Measurements from ENCODE around the gene NTM.

Gene NTM

GRCh38 chr11:131758726-131759125, 388.3 kb downstream of the NTM start:
- Histone ChIP-seq H3K27me3 (ENCODE audit: insufficient read depth, low read length) (no peaks in the 10 kb centered on the region), H3K4me1 (ENCODE audit: insufficient read depth, low read length) (peaks cover 6% of the 10 kb centered on the region; the same call in 1 of the 2 replicates), H3K9ac (ENCODE audit: low read depth, low read length) (no peak overlapping the region), H3K4me3 (ENCODE audit: low read length) (no peak overlapping the region), H3K36me3 (ENCODE audit: insufficient read depth, low read depth, low read length) (no peaks in the 10 kb centered on the region), H3K27ac (ENCODE audit: low read length) (no peak overlapping the region), H3K9me3 (ENCODE audit: insufficient read depth, low read depth, low read length) (no peaks in the 10 kb centered on the region)

GRCh38 chr11:131759140-131759539, 388.7 kb downstream of the NTM start:
- Histone ChIP-seq H3K27me3 (ENCODE audit: insufficient read depth, low read length) (no peaks in the 10 kb centered on the region), H3K27ac (ENCODE audit: low read length) (no peak overlapping the region), H3K9ac (ENCODE audit: low read depth, low read length) (no peak overlapping the region), H3K4me1 (ENCODE audit: insufficient read depth, low read length) (peaks cover 6% of the 10 kb centered on the region; the same call in 1 of the 2 replicates), H3K36me3 (ENCODE audit: insufficient read depth, low read depth, low read length) (no peaks in the 10 kb centered on the region), H3K9me3 (ENCODE audit: insufficient read depth, low read depth, low read length) (no peaks in the 10 kb centered on the region), H3K4me3 (ENCODE audit: low read length) (no peak overlapping the region)

- no peaks in the 10 kb centered on the region for H3K36me3 ChIP-seq (ENCODE audit: insufficient read depth, low read depth, low read length)
- no peaks in the 10 kb centered on the region for H3K27me3 ChIP-seq (ENCODE audit: insufficient read depth, low read length)
- no peaks in the 10 kb centered on the region for H3K9me3 ChIP-seq (ENCODE audit: insufficient read depth, low read depth, low read length)
- no peak overlapping the region for H3K27ac ChIP-seq (ENCODE audit: low read length)
- no peak overlapping the region for H3K4me3 ChIP-seq (ENCODE audit: low read length)
- peaks cover 6% of the 10 kb centered on the region; the same call in 1 of the 2 replicates for H3K4me1 ChIP-seq (ENCODE audit: insufficient read depth, low read length)
- no peak overlapping the region for H3K9ac ChIP-seq (ENCODE audit: low read depth, low read length)
Observed at GRCh38 chr11:131760091-131761061, 390.0 kb downstream of the NTM start.

- H3K4me3 ChIP-seq (ENCODE audit: low read length), result no peak overlapping the region
- H3K27ac ChIP-seq (ENCODE audit: low read length), result no peak overlapping the region
- H3K9ac ChIP-seq (ENCODE audit: low read depth, low read length), result no peak overlapping the region
- H3K4me1 ChIP-seq (ENCODE audit: insufficient read depth, low read length), result peaks cover 8% of the 10 kb centered on the region; the same call in 1 of the 2 replicates
- H3K9me3 ChIP-seq (ENCODE audit: insufficient read depth, low read depth, low read length), result no peaks in the 10 kb centered on the region
- H3K27me3 ChIP-seq (ENCODE audit: insufficient read depth, low read length), result no peaks in the 10 kb centered on the region
- H3K36me3 ChIP-seq (ENCODE audit: insufficient read depth, low read depth, low read length), result no peaks in the 10 kb centered on the region
Observed at GRCh38 chr11:131762346-131763110, 392.1 kb downstream of the NTM start.

GRCh38 chr11:131763193-131763890, 392.9 kb downstream of the NTM start:
- Histone ChIP-seq H3K4me3 (ENCODE audit: low read length) (no peak overlapping the region), H3K27ac (ENCODE audit: low read length) (no peak overlapping the region), H3K9ac (ENCODE audit: low read depth, low read length) (no peak overlapping the region), H3K9me3 (ENCODE audit: insufficient read depth, low read depth, low read length) (no peaks in the 10 kb centered on the region), H3K36me3 (ENCODE audit: insufficient read depth, low read depth, low read length) (no peaks in the 10 kb centered on the region), H3K4me1 (ENCODE audit: insufficient read depth, low read length) (peaks cover 8% of the 10 kb centered on the region; the same call in 1 of the 2 replicates), H3K27me3 (ENCODE audit: insufficient read depth, low read length) (no peaks in the 10 kb centered on the region)

- H3K27ac ChIP-seq (ENCODE audit: low read length), result no peak overlapping the region
- peaks cover 8% of the 10 kb centered on the region; the same call in 1 of the 2 replicates for H3K4me1 ChIP-seq (ENCODE audit: insufficient read depth, low read length)
- H3K27me3 ChIP-seq (ENCODE audit: insufficient read depth, low read length), result no peaks in the 10 kb centered on the region
- no peak overlapping the region for H3K9ac ChIP-seq (ENCODE audit: low read depth, low read length)
- no peak overlapping the region for H3K4me3 ChIP-seq (ENCODE audit: low read length)
- H3K36me3 ChIP-seq (ENCODE audit: insufficient read depth, low read depth, low read length), result no peaks in the 10 kb centered on the region
- H3K9me3 ChIP-seq (ENCODE audit: insufficient read depth, low read depth, low read length), result no peaks in the 10 kb centered on the region
Observed at GRCh38 chr11:131764126-131764525, 393.7 kb downstream of the NTM start.

- peaks cover 8% of the 10 kb centered on the region; the same call in 1 of the 2 replicates for H3K4me1 ChIP-seq (ENCODE audit: insufficient read depth, low read length)
- no peak overlapping the region for H3K4me3 ChIP-seq (ENCODE audit: low read length)
- H3K36me3 ChIP-seq (ENCODE audit: insufficient read depth, low read depth, low read length), result no peaks in the 10 kb centered on the region
- no peaks in the 10 kb centered on the region for H3K9me3 ChIP-seq (ENCODE audit: insufficient read depth, low read depth, low read length)
- no peaks in the 10 kb centered on the region for H3K27me3 ChIP-seq (ENCODE audit: insufficient read depth, low read length)
- no peak overlapping the region for H3K27ac ChIP-seq (ENCODE audit: low read length)
- H3K9ac ChIP-seq (ENCODE audit: low read depth, low read length), result no peak overlapping the region
Observed at GRCh38 chr11:131764649-131765048, 394.2 kb downstream of the NTM start.

- Histone ChIP-seq H3K27ac (ENCODE audit: low read length) (no peak overlapping the region), H3K4me3 (ENCODE audit: low read length) (no peak overlapping the region), H3K4me1 (ENCODE audit: insufficient read depth, low read length) (0 out of 2 replicates have a peak, but pooled peaks cover 5% of the 10 kb centered on the region), H3K9me3 (ENCODE audit: insufficient read depth, low read depth, low read length) (no peaks in the 10 kb centered on the region), H3K36me3 (ENCODE audit: insufficient read depth, low read depth, low read length) (no peaks in the 10 kb centered on the region), H3K9ac (ENCODE audit: low read depth, low read length) (no peak overlapping the region), H3K27me3 (ENCODE audit: insufficient read depth, low read length) (no peaks in the 10 kb centered on the region; the same call in 1 of the 2 replicates)
Observed at GRCh38 chr11:131766637-131767036, 396.2 kb downstream of the NTM start.

- Histone ChIP-seq H3K36me3 (ENCODE audit: insufficient read depth, low read depth, low read length) (no peaks in the 10 kb centered on the region), H3K27me3 (ENCODE audit: insufficient read depth, low read length) (no peaks in the 10 kb centered on the region; the same call in 1 of the 2 replicates), H3K4me1 (ENCODE audit: insufficient read depth, low read length) (0 out of 2 replicates have a peak, but pooled peaks cover 5% of the 10 kb centered on the region), H3K27ac (ENCODE audit: low read length) (no peak overlapping the region), H3K9ac (ENCODE audit: low read depth, low read length) (no peak overlapping the region), H3K9me3 (ENCODE audit: insufficient read depth, low read depth, low read length) (no peaks in the 10 kb centered on the region), H3K4me3 (ENCODE audit: low read length) (no peak overlapping the region)
Observed at GRCh38 chr11:131767421-131767820, 397.0 kb downstream of the NTM start.

GRCh38 chr11:131770801-131771200, 400.4 kb downstream of the NTM start:
- no peaks in the 10 kb centered on the region for H3K36me3 ChIP-seq (ENCODE audit: insufficient read depth, low read depth, low read length)
- H3K9me3 ChIP-seq (ENCODE audit: insufficient read depth, low read depth, low read length), result no peaks in the 10 kb centered on the region
- 0 out of 2 replicates have a peak, but pooled peaks cover 5% of the 10 kb centered on the region for H3K4me1 ChIP-seq (ENCODE audit: insufficient read depth, low read length)
- H3K9ac ChIP-seq (ENCODE audit: low read depth, low read length), result no peak overlapping the region
- H3K4me3 ChIP-seq (ENCODE audit: low read length), result no peak overlapping the region
- H3K27me3 ChIP-seq (ENCODE audit: insufficient read depth, low read length), result no peaks in the 10 kb centered on the region; the same call in 1 of the 2 replicates
- H3K27ac ChIP-seq (ENCODE audit: low read length), result no peak overlapping the region

- Histone ChIP-seq H3K9ac (ENCODE audit: low read depth, low read length) (no peak overlapping the region), H3K27ac (ENCODE audit: low read length) (no peak overlapping the region), H3K36me3 (ENCODE audit: insufficient read depth, low read depth, low read length) (no peaks in the 10 kb centered on the region), H3K4me3 (ENCODE audit: low read length) (no peak overlapping the region), H3K27me3 (ENCODE audit: insufficient read depth, low read length) (no peaks in the 10 kb centered on the region; the same call in 1 of the 2 replicates), H3K4me1 (ENCODE audit: insufficient read depth, low read length) (0 out of 2 replicates have a peak, but pooled peaks cover 3% of the 10 kb centered on the region), H3K9me3 (ENCODE audit: insufficient read depth, low read depth, low read length) (no peaks in the 10 kb centered on the region)
Observed at GRCh38 chr11:131771471-131771870, 401.1 kb downstream of the NTM start.

All from iPS-20b (cell line).